GM21529 (cell line): ENCODE measurements around the gene CHD1.
A peak's percentile ranks its signal among the peaks of the same experiment; 100 is the strongest.

Source experiments
- ATAC-seq: cut with Tn5 transposase; IDR thresholded peaks from one replicate; pipeline ENCODE4 v1.9.1; 2021; ENCODE audit not compliant: unreplicated experiment

CHD1 gene

DNA sequence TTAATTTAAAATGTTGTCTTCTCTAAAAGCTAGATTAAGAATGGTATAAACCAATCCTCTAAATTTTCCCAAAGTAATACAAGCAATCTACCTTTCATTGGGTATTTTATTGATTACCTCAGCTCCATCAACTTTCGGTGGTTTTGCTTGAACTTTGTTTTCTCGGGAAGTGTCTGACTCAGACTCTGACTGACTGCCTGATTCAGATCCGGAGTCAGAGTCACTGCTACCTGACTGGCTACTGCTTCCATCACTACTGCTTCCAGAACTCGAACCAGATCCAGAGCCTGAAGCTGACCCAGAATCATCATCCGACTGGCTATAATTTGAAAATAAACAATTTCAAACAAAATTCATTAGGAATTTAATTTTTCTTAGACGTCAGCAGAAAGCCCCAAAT, 24.0 kb downstream of the CHD1 start:
- ATAC-seq = no peak

DNA sequence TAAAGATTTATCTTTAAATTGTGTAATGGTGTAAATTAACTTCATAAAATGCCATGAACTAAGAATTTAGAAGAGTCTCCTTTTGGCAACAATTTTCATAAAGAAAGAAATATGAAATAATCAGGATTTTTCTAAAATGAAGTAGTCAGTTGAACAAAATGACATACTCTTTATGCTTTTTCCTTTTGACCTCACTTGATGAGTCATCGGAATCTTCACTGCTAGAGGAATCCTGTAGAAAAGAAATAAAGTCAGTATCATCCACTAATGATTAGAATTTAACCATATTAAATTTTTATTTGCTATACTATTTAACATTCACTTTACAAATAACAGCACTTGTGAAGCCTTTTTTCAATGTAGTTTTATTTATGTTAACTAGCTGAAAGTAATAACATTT, 26.1 kb downstream of the CHD1 start:
- no peak for ATAC-seq

DNA sequence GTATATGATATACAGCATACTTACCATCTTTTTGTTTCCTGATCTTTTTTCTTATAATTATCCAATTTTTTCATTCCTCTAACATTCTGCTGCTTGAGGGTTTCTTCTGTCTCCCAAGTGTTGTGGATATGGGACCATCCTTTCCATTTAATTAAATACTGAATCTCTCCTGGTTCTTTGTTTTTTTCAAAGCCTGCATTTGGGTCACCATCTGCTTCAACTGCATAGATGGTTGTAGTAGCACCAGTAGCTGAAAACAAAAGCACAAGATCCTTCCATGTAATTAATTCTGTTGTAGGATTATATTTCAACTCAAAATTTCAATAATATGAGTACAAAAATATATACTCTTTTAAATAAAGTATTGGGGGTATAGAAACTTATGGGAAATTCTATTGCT, 29.4 kb downstream of the CHD1 start:
- ATAC-seq = no peak

DNA sequence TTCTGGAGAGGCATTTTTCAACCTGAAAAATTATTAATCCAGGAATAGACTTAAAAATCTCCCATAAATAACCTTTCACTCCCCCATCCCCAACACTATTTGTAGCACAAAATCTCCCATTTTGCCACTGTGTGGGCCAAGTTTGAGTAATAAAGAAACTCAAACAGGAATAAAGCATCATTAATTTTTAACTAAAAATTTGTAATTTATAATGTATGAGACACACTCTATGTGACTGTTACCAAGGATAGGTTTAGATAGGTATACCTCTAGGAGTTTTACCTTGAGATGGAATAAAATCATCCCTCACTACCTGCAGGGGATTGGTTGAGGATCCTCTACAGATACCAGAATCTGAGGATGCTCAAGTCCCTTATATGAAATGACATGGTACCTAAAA, 30.1 kb downstream of the CHD1 start:
- ATAC-seq = peak; percentile 49

DNA sequence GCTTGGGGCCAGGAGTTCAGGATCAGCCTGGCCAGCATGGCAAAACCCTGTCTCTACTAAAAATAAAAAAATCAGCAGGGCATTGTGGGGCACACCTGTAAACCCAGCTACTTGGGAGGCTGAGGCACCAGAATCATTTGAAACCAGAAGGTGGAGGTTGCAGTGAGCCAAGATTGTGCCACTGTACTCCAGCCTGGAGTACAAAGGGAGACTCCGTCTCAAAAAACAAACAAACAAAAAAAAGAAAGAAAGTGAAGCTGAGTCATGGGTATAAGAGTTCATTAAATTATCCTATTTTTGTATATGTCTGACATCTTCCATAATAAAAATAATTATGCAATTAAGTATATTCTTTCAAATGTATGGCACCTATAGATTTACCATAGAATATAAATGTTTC, 37.2 kb downstream of the CHD1 start:
- ATAC-seq = no peak

DNA sequence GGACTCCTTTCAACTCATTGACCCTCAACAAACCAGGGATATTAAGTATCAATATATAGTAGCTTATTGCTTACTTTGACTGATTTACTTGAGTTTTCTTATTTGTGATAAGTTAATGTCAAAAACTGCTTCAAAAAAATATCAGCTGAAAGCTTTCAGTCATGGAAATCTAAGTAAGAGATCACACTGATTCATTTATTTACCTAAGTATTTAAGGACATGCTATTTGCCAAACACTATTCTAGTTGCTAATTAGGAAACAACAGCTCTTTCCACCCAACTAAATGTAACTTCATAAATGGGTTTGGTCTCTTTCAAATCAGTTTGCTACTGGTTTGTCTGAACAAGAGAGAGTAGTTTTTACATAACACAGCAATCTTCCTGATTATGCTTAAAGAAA, 48.2 kb downstream of the CHD1 start:
- ATAC-seq = no peak

DNA sequence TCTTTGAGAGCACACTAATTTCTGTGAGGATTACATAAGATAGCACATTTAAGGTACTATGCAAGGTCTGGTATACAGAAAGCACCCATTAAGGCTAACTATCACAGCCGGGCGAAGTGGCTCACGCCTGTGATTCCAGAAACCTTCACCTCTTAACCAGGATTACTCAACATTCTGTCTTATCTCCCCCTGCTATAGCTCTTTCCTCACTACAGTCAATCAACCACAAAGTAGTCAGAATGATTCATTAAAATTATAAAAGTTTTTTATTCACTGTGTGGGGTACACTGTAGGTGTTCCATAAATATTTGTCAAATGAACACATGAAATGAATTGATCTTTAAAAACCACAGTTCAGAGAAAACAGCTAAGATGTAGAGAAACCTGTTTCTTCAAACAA, 48.7 kb downstream of the CHD1 start:
- no peak for ATAC-seq

DNA sequence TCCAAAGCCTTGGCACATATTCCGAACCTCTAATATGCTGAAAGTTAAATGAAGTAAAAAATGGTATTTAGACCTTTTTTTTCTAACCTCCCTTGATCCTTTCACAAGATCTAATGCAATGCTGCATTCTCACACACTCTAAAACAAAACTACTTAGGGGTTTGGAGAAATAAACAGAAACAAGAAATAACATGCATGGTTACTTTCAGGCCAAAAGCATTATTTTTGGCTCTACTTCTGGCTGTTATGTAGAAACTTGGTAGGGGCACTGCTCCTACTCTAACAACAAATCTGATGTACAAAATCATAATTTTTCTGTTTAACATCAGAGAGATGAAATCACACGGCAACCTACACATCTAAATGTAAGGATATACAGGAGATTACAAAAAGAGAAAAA, 51.2 kb downstream of the CHD1 start:
- ATAC-seq = no peak

DNA sequence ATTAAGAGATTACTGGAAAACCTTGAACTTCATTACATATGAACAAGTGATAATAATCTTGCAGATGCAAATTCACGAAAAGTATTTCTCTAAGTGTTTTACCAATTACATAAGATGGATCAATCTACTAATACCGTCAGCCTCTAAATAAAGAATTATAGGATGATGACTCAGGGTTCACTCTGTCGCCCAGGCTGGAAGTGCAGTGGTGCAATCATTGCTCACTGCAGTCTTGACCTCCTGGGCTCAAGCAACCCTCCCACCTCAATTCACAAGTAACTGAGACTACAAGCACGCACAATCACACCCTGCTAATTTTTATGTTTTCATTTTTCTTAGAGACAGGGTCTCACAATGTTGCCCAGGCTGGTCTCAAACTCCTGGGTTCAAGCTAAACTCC, 56.1 kb downstream of the CHD1 start:
- no peak for ATAC-seq

DNA sequence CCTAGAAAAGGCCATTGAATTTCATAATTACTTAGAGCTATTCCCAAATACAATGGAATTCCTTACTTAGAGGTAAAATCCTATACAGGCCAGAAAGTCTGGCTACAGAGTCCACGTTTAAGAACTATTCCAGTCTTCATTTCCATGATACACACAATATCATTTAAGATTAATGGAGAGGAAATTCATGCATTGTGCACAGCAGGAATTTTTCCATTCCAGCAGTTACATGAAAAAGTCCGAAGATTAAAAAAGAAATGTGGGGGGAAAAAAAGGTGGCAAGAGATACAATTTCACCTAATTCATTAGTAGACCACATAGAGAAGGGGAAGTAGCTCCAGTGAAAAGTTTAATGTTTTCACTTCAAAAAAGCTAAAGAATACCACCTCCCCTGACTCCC, 63.1 kb downstream of the CHD1 start:
- ATAC-seq = no peak

DNA sequence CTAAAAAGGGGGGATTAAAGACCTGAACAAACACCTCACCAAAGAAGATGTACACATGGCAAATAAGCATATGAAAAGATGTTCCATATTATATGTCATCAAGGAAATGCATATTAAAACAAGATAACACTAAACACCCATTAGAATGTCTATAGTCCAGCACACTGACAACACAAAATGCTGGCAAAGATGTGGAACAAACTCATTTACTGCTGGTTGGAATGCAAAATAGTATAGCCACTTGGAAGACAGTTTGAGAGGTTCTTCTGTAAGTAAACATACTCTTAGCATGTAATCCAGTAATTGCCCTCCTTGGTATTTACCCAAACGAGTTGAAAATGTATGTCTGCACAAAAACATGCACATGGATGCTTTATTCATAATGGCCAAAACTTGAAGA, 81.8 kb downstream of the CHD1 start:
- no peak for ATAC-seq

DNA sequence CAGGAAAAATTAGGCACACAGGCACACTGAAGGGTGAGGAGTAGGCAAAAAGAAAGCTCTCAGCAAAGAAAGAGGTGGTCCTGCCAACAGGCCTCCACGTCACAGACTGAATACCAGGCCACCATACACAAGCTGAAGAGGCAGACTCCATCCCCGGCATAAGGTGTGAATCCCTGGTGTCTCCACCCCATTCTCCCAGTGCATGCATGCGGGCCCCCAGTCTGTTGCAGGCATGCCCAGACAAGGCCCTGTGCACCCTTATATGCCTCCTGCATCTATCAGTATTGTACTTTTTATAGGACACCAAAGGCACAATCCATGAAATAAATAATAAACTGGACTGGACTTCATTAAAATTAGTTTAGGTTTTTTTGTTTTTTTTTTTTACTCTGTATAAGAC, 82.3 kb downstream of the CHD1 start:
- no peak for ATAC-seq

DNA sequence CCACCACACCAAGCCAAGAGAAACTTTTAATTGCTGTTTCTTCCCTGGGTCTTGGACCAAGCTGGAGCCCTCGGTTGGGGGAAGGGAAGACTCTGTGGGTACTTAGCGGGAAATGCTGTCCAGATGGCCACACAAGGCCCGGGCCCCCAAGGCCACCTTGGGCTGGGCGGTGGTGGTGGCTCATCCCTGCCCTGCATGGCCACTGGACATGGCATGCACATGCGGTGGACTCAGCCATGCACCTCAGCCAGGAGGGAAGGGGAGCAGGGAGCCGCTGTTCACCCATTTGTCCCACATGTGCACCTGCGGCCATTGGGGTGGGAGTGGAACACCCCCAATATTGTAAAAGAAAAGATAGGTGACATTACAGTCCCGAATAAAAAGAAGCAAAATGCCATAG, 82.9 kb downstream of the CHD1 start:
- no peak for ATAC-seq

DNA sequence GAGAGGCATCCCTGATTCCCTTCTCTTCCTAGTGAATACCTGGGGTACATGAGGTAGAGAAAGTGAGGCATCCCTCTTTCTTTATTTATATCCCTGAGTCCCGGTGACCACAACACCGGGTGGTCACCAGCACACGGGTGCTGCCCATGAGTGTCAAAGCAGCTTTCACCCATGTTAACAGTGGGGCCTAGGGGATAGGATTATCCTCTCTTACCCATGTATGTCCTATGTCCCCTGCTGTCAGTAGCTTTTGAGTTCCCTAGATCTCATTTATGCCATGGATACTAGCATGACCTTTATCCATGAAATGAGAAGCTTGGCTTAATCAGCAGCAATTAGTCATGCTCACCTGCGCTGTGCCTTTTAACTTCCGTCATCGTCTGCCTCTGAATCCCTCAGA, 83.9 kb downstream of the CHD1 start:
- no peak for ATAC-seq

DNA sequence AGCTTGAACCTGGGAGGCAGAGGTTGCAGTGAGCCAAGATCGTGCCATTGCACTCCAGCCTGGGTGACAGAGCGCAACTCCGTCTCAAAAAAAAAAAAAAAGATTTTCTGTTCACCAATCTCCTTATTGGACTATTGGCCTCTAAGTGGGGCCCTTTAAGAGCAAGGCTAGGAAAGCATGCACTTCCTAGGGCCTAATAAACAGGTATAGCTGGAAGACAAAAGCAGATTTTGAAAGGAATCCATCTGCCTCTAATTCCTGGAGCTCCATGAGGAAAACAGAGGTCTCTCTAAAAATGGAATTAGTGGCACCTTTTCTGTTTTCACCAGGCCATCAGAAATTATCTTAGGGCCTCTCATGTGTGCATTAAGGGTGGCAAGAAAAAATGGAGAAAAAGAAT, 85.3 kb downstream of the CHD1 start:
- ATAC-seq = no peak

DNA sequence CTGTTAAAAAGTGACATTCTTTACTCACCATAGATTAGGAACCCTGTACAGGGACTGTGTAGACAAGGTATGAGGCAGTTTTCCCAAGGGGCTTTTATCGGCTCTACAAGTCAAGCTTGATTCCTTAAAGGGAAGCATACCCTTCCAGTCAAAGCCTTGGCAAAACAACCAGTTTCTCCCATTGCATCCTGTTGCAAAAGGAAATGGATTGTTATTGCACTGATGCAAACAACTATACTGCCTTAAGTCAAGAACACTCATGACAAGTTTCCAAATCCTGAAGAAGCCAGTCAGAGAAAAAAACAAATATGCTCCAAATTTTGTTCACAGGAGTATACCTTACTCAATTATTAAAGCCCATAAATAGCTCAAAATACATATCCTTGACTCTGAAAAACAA, 87.9 kb downstream of the CHD1 start:
- ATAC-seq = no peak

DNA sequence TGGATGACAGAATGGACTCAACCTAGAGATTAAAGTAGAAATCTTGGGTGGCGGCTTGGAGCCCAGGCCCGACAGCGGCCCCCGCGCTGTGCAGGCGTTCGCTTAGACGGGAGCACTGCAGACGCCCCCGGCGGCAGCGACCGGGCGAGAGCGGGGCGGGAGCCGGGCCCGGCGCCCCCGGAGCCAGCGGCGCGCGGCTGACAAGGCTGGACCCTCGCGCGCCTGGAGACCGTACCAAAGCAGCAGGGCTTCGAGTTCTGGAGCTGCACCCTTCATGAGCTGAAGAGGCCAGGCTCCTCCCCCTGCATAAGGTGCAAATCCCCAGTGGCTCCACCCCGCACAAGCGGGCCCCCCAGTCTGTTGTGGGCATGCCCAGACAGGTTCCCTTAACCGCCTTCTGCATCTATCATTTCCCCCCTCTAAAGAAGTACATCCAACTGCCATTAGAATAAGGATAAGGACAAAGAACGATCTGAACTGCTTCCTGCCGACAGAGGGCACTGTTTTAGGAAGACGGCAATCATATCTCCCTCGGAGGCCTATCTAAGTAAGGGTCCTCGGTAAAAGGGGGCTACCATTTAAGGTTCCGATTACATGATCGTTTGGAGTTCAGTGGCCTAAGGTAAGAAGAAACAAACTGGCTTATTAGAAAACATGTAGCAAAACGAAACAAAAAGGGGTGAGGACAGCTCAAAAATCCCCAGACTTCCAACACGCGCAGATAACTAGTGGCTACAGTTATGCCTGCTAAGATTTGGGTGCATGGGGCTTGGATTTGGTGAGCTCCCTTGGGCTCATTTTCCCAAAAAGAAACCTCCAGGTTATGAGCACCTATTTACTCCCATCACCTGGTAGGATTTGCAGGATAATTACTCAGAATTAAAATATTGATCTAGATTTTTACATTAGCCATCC, 89.1 kb downstream of the CHD1 start:
- peak; percentile 64 for ATAC-seq

DNA sequence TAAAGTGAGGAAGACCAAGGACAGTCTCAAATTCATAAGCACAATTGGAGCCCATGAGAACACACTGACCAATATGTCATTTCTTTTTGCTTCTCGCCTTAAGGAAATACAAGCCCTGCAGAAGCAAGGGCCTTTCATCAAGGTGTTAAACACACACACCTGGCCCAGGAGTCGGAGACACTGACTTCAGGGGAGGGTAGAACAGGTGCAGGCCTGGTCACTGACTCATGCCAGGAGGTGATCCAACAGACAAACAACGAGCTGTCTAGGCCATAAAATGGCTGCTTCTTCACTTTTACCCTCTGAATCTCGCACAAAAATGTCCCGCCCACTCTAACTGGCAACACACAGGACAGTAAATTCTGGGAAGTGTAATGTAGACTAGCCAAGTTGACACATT, 92.6 kb downstream of the CHD1 start:
- ATAC-seq = no peak

DNA sequence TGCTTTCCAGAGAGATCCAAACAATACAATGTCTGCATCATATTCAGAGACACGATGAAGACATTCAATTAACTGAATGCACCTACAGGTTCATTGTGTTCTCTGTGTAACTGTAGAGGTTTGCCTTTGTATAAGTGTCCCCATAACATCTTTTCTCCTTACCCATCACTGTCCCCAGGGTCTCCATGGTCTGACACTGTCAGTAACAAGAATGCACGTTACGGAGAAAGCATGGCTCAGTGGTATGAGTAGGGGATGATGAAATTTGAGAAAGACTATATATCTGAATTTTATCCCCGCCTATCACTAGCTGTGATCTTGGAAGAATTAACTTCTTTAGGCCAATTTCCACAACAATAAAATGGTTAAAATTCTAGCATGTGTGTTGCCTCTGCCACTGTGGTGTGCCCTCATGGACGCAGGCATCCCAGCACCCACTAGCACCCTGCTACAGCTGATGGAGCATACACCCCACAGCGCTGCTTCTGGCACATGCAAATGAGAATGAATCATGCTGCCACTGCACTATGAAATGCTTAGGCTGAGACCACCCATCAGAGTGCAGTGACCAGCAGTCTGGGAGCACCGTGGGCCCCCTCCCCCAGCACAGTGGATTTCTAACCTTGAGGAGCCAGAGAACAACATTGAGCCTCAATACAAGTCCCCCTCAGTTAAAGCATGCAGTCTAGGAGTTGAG, 101.1 kb downstream of the CHD1 start:
- ATAC-seq = peak; percentile 15

DNA sequence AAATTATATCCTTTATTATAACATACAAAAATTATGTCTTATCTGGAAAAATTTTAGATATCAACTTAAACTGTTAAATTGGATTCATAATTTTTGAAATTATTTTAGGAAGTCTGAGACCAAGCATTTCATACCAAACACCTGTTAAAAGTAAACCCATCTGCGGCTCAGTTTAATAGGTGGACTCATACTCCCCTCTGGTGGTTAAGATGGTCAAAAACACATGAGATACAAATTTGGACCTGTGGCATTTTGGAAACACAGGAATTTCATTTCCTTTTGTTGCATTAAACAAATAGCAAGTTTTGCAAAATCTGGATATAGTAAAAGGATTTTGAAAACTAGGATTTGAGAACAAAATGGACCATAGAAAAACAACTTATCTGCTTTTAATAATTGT, 101.6 kb downstream of the CHD1 start:
- peak; percentile 79 for ATAC-seq

DNA sequence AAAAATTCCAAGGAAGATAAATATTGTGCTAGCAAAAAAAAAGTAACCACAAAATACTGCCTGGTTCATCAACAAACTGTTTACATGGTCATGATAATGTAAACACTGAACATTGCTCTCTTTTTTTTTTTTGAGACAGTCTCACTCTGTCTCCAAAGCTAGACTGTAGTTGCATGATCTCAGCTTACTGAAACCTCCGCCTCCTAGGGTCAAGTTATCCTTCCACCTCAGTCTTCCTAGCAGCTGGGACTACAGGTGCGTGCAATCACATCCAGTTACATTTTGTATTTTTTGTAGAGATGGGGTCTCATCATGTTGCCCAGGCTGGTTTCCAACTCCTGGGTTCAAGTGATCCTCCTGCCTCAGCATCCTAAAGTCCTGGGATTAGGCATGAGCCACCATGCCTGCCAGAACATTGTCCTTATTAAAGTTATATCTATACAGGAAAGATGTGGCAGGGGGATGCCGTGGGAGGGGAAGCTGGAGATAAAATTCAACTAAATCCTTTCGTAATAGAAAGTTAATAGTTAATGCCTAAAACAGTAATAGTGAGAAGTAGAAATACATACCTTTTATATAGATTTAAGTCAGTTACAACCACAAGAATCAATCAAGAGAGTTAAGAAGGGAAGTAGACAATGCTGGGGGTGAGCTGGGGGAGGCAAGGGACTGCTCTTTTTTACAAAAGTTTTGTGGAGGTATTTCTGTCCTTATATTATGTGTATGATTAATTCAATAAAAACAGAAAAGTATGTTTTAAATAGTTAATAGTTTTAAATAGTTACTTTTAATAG, 103.0 kb downstream of the CHD1 start:
- no peak for ATAC-seq
